Endodermal cell (in vitro differentiated cells): ENCODE results near the gene SEPTIN7. TPM values are rescaled to one million over a fixed set of nuclear protein-coding genes. Genes with fewer than 3 reads are reported as not detected.

Experiments
- DNase-seq: peaks from one replicate; pipeline ENCODE4 v3.0.0-alpha.2; 2017
- H3K27ac ChIP-seq: 2 replicates; pipeline ENCODE4 v1.5.1; 2013; ENCODE audit warnings: mild to moderate bottlenecking, low read depth, low read length, moderate library complexity
- H3K27me3 ChIP-seq: 2 replicates; pipeline ENCODE4 v1.6.1; 2013; ENCODE audit warnings: mild to moderate bottlenecking, low read length, moderate library complexity; ENCODE audit not compliant: insufficient read depth, control insufficient read depth, poor library complexity, severe bottlenecking
- H3K36me3 ChIP-seq: 2 replicates; pipeline ENCODE4 v1.7.0; 2013; ENCODE audit warnings: mild to moderate bottlenecking, low read length, moderate library complexity; ENCODE audit not compliant: control insufficient read depth, insufficient read depth
- H3K4me1 ChIP-seq: one replicate; pipeline ENCODE4 v1.7.0; 2013; ENCODE audit warnings: low read length; ENCODE audit not compliant: control insufficient read depth, insufficient read depth
- H3K4me3 ChIP-seq: 2 replicates; pipeline ENCODE4 v1.5.1; 2013; ENCODE audit warnings: mild to moderate bottlenecking, low read length, moderate library complexity
- H3K9ac ChIP-seq: 2 replicates; pipeline ENCODE4 v1.6.1; 2013; ENCODE audit warnings: mild to moderate bottlenecking, low read length, moderate library complexity; ENCODE audit not compliant: poor library complexity, severe bottlenecking; ENCODE audit errors: extremely low read depth
- H3K9me3 ChIP-seq: 2 replicates; pipeline ENCODE4 v1.6.1; 2013; ENCODE audit warnings: mild to moderate bottlenecking, low read length, moderate library complexity; ENCODE audit not compliant: control insufficient read depth
- H3K27ac Mint-ChIP-seq: 2 replicates; pipeline ENCODE4 v1.8.0; 2020; ENCODE audit warnings: mixed read lengths
- H3K27me3 Mint-ChIP-seq: 2 replicates; pipeline ENCODE4 v1.8.0; 2021; ENCODE audit warnings: mild to moderate bottlenecking, mixed read lengths; ENCODE audit not compliant: insufficient read depth
- H3K36me3 Mint-ChIP-seq: 2 replicates; pipeline ENCODE4 v1.8.0; 2020; ENCODE audit warnings: low read depth, mixed read lengths
- H3K4me1 Mint-ChIP-seq: 2 replicates; pipeline ENCODE4 v1.8.0; 2020; ENCODE audit warnings: mixed read lengths
- H3K4me3 Mint-ChIP-seq: 2 replicates; pipeline ENCODE4 v1.8.0; 2020; ENCODE audit warnings: mild to moderate bottlenecking, moderate library complexity, mixed read lengths
- H3K9me3 Mint-ChIP-seq: 2 replicates; pipeline ENCODE4 v1.8.0; 2020; ENCODE audit warnings: mild to moderate bottlenecking, mixed read lengths
- WGBS, 2 experiments: methylation state at CpG; one replicate each; pipeline versions ENCODE4 v1.1.5 to v1.1.7; 2013; ENCODE audit warnings: missing lambda C conversion rate in 2 of 2, mixed read lengths in 1 of 2; ENCODE audit not compliant: insufficient coverage in 1 of 2, insufficient read length in 1 of 2; 5-methylcytosine and 5-hydroxymethylcytosine counted together
- total RNA-seq, 2 donors: library from RNA; stranded (reverse); fragmentation: NEBNext Ultra II Directional in 1 of 2; extraction: Animal tissue kit (Norgen Biotek cat#: 25700) in 1 of 2; gene quantifications; 2 replicates in 1 of 2; 3 replicates in 1 of 2; pipeline ENCODE4 v1.2.1, GENCODE V29; 2021
- TF ChIP-seq, protein P1 (sequence below): fragments of 200-600 bp; sonication (generic); conservative IDR thresholded peaks from 2 replicates; pipeline ENCODE4 v1.5.0; 2021; ENCODE audit warnings: antibody characterized with exemption, mild to moderate bottlenecking

Gene SEPTIN7
- total RNA-seq, 2 donors from 2014 or later: 206 to 216 TPM

DNA sequence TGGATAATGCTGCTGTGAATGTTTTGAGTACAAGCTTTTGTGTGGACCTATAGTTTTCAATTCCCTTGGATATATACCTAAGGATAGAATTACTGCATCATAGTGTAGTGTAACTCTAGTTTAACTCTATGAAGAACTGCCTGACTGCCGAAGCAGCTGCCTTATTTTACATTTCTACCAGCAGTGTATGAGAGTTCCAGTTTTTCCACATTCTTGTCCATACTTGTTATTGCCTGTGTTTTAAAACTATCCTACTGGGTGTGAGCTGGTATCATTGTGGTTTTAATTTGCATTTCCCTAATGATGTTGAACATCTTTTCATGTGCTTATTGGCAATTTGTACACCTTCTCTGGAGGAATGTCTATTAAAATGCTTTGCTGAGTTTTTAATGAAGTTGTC lies 15.7 kb downstream of the SEPTIN7 start:
- peaks cover 25% of the 10 kb centered on the region for H3K4me1 Mint-ChIP-seq
- 85% methylated on average over 1 of the region's 1 CpG; no CpG with 5 or more reads in 1 of the 2 experiments for WGBS, 2 experiments
- H3K4me3 ChIP-seq: no peak overlapping the region
- no peak overlapping the region for H3K4me3 Mint-ChIP-seq
- no peaks in the 10 kb centered on the region for H3K27me3 ChIP-seq
- no peak for DNase-seq
- no peaks in the 10 kb centered on the region for H3K4me1 ChIP-seq
- TF ChIP-seq, protein P1, sequence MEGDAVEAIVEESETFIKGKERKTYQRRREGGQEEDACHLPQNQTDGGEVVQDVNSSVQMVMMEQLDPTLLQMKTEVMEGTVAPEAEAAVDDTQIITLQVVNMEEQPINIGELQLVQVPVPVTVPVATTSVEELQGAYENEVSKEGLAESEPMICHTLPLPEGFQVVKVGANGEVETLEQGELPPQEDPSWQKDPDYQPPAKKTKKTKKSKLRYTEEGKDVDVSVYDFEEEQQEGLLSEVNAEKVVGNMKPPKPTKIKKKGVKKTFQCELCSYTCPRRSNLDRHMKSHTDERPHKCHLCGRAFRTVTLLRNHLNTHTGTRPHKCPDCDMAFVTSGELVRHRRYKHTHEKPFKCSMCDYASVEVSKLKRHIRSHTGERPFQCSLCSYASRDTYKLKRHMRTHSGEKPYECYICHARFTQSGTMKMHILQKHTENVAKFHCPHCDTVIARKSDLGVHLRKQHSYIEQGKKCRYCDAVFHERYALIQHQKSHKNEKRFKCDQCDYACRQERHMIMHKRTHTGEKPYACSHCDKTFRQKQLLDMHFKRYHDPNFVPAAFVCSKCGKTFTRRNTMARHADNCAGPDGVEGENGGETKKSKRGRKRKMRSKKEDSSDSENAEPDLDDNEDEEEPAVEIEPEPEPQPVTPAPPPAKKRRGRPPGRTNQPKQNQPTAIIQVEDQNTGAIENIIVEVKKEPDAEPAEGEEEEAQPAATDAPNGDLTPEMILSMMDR: no peak
- no peak overlapping the region for H3K9ac ChIP-seq
- H3K9me3 Mint-ChIP-seq: peaks cover 7% of the 10 kb centered on the region
- H3K36me3 Mint-ChIP-seq: peaks cover 17% of the 10 kb centered on the region
- peaks cover 7% of the 10 kb centered on the region for H3K36me3 ChIP-seq
- no peak overlapping the region for H3K27ac ChIP-seq
- H3K27ac Mint-ChIP-seq: no peak overlapping the region
- peaks cover 5% of the 10 kb centered on the region for H3K9me3 ChIP-seq
- H3K27me3 Mint-ChIP-seq: no peaks in the 10 kb centered on the region

DNA sequence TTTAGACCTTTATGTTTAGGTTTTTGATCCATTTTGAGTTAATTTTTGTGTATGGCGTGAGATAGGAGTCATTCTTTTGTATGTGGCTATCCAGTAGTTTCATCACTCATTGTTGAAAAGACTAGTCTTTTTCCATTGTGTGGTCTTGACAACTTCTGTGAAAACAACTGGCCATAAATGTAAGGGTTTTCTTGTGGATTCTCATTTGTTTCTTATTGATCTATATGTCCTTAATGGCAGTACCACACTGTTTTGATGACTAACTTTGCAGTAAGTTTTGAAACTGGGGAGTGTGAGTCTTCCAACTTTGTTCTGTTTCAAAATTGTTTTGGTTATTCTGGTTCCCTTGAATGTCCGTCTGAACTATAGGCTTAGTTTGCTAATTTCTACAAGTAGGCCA lies 16.3 kb downstream of the SEPTIN7 start:
- Mint-ChIP-seq H3K4me1 (peaks cover 25% of the 10 kb centered on the region), H3K36me3 (peaks cover 17% of the 10 kb centered on the region), H3K27me3 (no peaks in the 10 kb centered on the region), H3K9me3 (peaks cover 7% of the 10 kb centered on the region), H3K4me3 (no peak overlapping the region), H3K27ac (no peak overlapping the region)
- peaks cover 7% of the 10 kb centered on the region for H3K36me3 ChIP-seq
- WGBS, 2 experiments: 96 to 100% methylated on average over 1 to 2 of the region's 2 CpGs
- no peak for DNase-seq
- TF ChIP-seq, protein P1: no peak
- no peaks in the 10 kb centered on the region for H3K4me1 ChIP-seq
- no peak overlapping the region for H3K4me3 ChIP-seq
- no peak overlapping the region for H3K27ac ChIP-seq
- H3K9me3 ChIP-seq: peaks cover 10% of the 10 kb centered on the region
- H3K9ac ChIP-seq: no peak overlapping the region
- H3K27me3 ChIP-seq: no peaks in the 10 kb centered on the region

GRCh38 chr7:35817930-35818329 lies 17.1 kb downstream of the SEPTIN7 start:
- H3K4me3 Mint-ChIP-seq: no peak overlapping the region
- WGBS, 2 experiments: 96% methylated on average over 1 of the region's 2 CpGs; no CpG with 5 or more reads in 1 of the 2 experiments
- no peaks in the 10 kb centered on the region for H3K27me3 Mint-ChIP-seq
- no peak overlapping the region for H3K27ac Mint-ChIP-seq
- Histone ChIP-seq H3K27me3 (no peaks in the 10 kb centered on the region), H3K27ac (no peak overlapping the region), H3K36me3 (peaks cover 7% of the 10 kb centered on the region), H3K9me3 (peaks cover 16% of the 10 kb centered on the region), H3K4me1 (no peaks in the 10 kb centered on the region), H3K9ac (no peak overlapping the region), H3K4me3 (no peak overlapping the region)
- H3K36me3 Mint-ChIP-seq: peaks cover 19% of the 10 kb centered on the region
- peaks cover 22% of the 10 kb centered on the region for H3K4me1 Mint-ChIP-seq
- DNase-seq: no peak
- TF ChIP-seq, protein P1: no peak
- peaks cover 9% of the 10 kb centered on the region for H3K9me3 Mint-ChIP-seq
